CD4-positive, alpha-beta T cell (primary cell): ENCODE results near the gene OR6C70. TPM values are rescaled to one million over a fixed set of nuclear protein-coding genes. Genes with fewer than 3 reads are reported as not detected.
"Not testable (repeated sequence)": the region's sequence is repeated elsewhere in the genome, so short reads cannot be mapped to it uniquely, and the experiment has no call there.

Experiments
- ATAC-seq: fragments of 200-7000 bp; cut with Tn5 transposase; one replicate; pipeline ENCODE4 v1.10.0; 2022; ENCODE audit warnings: mild to moderate bottlenecking; ENCODE audit not compliant: poor library complexity
- CTCF ChIA-PET: fragments of 350-600 bp; sonication (Branson Sonifier 250); formaldehyde crosslinking; loops from one replicate; lab custom pipeline; 2021; ENCODE audit warnings: antibody characterized with exemption, inconsistent platforms; lab: Charles Lee
- POLR2A ChIA-PET: fragments of 350-600 bp; sonication (Branson Sonifier 250); formaldehyde crosslinking; loops from one replicate; lab custom pipeline; 2021; ENCODE audit warnings: antibody characterized with exemption, inconsistent platforms; lab: Charles Lee
- DNase-seq, 14 experiments: peaks; one replicate each; pipeline ENCODE4 v3.0.0-alpha.2; 2013 to 2020; ENCODE audit warnings: mixed read lengths in 2 of 14
- H3K27ac ChIP-seq, 2 donors: one replicate each; pipeline versions ENCODE4 v1.5.1 to v1.7.0; 2013; ENCODE audit warnings: low read length in 2 of 2, low read depth in 1 of 2, mild to moderate bottlenecking in 1 of 2
- H3K27me3 ChIP-seq, 2 experiments: 1 replicate in 1 of 2; 2 replicates in 1 of 2; pipeline versions ENCODE4 v1.6.1 to v1.7.0; 2013; ENCODE audit warnings: low read length in 2 of 2, control low read depth in 1 of 2, mild to moderate bottlenecking in 1 of 2, moderate library complexity in 1 of 2; ENCODE audit not compliant: insufficient read depth in 2 of 2, control insufficient read depth in 1 of 2
- H3K36me3 ChIP-seq: one replicate; pipeline ENCODE4 v1.6.1; 2013; ENCODE audit warnings: low read length, control low read depth; ENCODE audit not compliant: insufficient read depth
- H3K4me1 ChIP-seq: one replicate; pipeline ENCODE4 v1.6.1; 2013; ENCODE audit warnings: low read length, control low read depth; ENCODE audit not compliant: insufficient read depth
- H3K4me3 ChIP-seq: one replicate; pipeline ENCODE4 v1.5.1; 2013; ENCODE audit warnings: mild to moderate bottlenecking, low read length, moderate library complexity
- H3K9me3 ChIP-seq, 2 experiments: 1 replicate in 1 of 2; 2 replicates in 1 of 2; pipeline versions ENCODE4 v1.6.1 to v1.7.0; 2013; ENCODE audit warnings: low read length in 2 of 2, mild to moderate bottlenecking in 2 of 2, control low read depth in 1 of 2, moderate library complexity in 1 of 2; ENCODE audit not compliant: control insufficient read depth in 1 of 2, insufficient read depth in 1 of 2
- H3K27ac Mint-ChIP-seq: one replicate; pipeline ENCODE4 v1.8.0; 2020; ENCODE audit warnings: mixed read lengths
- H3K27me3 Mint-ChIP-seq: one replicate; pipeline ENCODE4 v1.8.0; 2021; ENCODE audit warnings: mixed read lengths
- H3K36me3 Mint-ChIP-seq: one replicate; pipeline ENCODE4 v1.8.0; 2021; ENCODE audit warnings: low read depth, mixed read lengths
- H3K4me1 Mint-ChIP-seq: one replicate; pipeline ENCODE4 v1.8.0; 2021; ENCODE audit warnings: low read depth, mixed read lengths
- H3K4me3 Mint-ChIP-seq: one replicate; pipeline ENCODE4 v1.8.0; 2020; ENCODE audit warnings: mild to moderate bottlenecking, mixed read lengths
- H3K9me3 Mint-ChIP-seq: one replicate; pipeline ENCODE4 v1.8.0; 2020; ENCODE audit warnings: mixed read lengths
- intact Hi-C, 2 experiments: fragments of 100-400 bp; cut with DNase I in 1 of 2; cut with micrococcal nuclease in 1 of 2; formaldehyde crosslinking; loops; one replicate each; pipeline versions ENCODE4 v1.15.1 to v1.9.0; 2023 to 2025; cut with DNase I, micrococcal nuclease
- total RNA-seq, 174 experiments: library from RNA in 2 of 174; stranded (reverse) in 2 of 174; gene quantifications; one replicate each; pipeline ENCODE4 v1.2.3 and lab custom pipeline; 2021 to 2026
- TF ChIP-seq, protein P1 (sequence below): fragments of 200-600 bp; IDR thresholded peaks from one replicate; pipeline ENCODE4 v1.8.0; 2022; ENCODE audit warnings: antibody characterized with exemption, mild to moderate bottlenecking

The OR6C70 gene
- total RNA-seq, 2 experiments from 2014 or later = not detected

GRCh38 chr12:55472264-55472663, 2.3 kb upstream of the OR6C70 start:
- no peak for ATAC-seq
- TF ChIP-seq, protein P1, sequence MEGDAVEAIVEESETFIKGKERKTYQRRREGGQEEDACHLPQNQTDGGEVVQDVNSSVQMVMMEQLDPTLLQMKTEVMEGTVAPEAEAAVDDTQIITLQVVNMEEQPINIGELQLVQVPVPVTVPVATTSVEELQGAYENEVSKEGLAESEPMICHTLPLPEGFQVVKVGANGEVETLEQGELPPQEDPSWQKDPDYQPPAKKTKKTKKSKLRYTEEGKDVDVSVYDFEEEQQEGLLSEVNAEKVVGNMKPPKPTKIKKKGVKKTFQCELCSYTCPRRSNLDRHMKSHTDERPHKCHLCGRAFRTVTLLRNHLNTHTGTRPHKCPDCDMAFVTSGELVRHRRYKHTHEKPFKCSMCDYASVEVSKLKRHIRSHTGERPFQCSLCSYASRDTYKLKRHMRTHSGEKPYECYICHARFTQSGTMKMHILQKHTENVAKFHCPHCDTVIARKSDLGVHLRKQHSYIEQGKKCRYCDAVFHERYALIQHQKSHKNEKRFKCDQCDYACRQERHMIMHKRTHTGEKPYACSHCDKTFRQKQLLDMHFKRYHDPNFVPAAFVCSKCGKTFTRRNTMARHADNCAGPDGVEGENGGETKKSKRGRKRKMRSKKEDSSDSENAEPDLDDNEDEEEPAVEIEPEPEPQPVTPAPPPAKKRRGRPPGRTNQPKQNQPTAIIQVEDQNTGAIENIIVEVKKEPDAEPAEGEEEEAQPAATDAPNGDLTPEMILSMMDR = no peak
- no peaks in the 10 kb centered on the region for H3K36me3 ChIP-seq
- intact Hi-C loops = no loop called here
- no peak for DNase-seq
- no peak overlapping the region for H3K27ac ChIP-seq
- CTCF ChIA-PET = no interaction called here
- H3K4me3 Mint-ChIP-seq = no peak overlapping the region
- H3K36me3 Mint-ChIP-seq = no peaks in the 10 kb centered on the region
- no peaks in the 10 kb centered on the region for H3K4me1 Mint-ChIP-seq
- no peak overlapping the region for H3K4me3 ChIP-seq
- no peaks in the 10 kb centered on the region for H3K9me3 ChIP-seq
- no peak overlapping the region for H3K27ac Mint-ChIP-seq
- H3K27me3 ChIP-seq = no peaks in the 10 kb centered on the region
- peaks cover 16% of the 10 kb centered on the region for H3K27me3 Mint-ChIP-seq
- H3K9me3 Mint-ChIP-seq = no peaks in the 10 kb centered on the region
- POLR2A ChIA-PET = interaction anchor here (0.7 kb wide), 1 partner anchor 116 kb away, joined by 3 read pairs; no protein-coding TSS in a partner anchor
- no peaks in the 10 kb centered on the region for H3K4me1 ChIP-seq

DNA sequence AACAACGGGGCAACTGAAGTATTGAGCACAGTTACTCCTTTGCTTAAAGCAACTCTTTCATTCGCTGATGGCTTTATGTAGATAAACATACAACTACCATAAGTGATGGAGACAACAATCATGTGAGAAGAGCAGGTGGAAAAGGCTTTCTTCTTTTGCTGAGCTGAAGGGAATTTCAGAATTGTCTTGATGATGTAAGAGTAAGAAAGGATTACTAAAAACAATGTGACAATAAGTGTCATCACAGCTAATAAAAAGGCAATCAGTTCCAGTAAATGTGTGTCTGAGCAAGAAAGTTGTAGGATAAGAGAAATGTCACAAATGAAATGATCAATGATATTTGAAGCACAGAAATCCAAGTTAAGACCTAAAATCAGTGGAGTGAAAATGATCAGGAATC, 647 bp downstream of the OR6C70 start:
- Mint-ChIP-seq H3K36me3 (no peaks in the 10 kb centered on the region), H3K27ac (no peak overlapping the region), H3K4me3 (no peak overlapping the region), H3K4me1 (no peaks in the 10 kb centered on the region), H3K27me3 (peaks cover 16% of the 10 kb centered on the region), H3K9me3 (no peaks in the 10 kb centered on the region)
- Histone ChIP-seq H3K27ac (no peak overlapping the region), H3K4me3 (no peak overlapping the region), H3K27me3 (no peaks in the 10 kb centered on the region), H3K4me1 (no peaks in the 10 kb centered on the region), H3K9me3 (no peaks in the 10 kb centered on the region), H3K36me3 (no peaks in the 10 kb centered on the region)
- ChIA-PET CTCF (no interaction called here), POLR2A (no interaction called here)
- ATAC-seq = no peak
- intact Hi-C loops = no loop called here
- TF ChIP-seq, protein P1 = no peak
- no peak for DNase-seq

GRCh38 chr12:55467836-55468235, 2.1 kb downstream of the OR6C70 start:
- Histone ChIP-seq H3K27me3 (no peaks in the 10 kb centered on the region), H3K27ac (no peak overlapping the region), H3K4me3 (no peak overlapping the region), H3K4me1 (no peaks in the 10 kb centered on the region), H3K9me3 (no peaks in the 10 kb centered on the region), H3K36me3 (no peaks in the 10 kb centered on the region)
- no peaks in the 10 kb centered on the region for H3K36me3 Mint-ChIP-seq
- DNase-seq (no peak), ATAC-seq (no peak)
- H3K27ac Mint-ChIP-seq = no peak overlapping the region
- POLR2A ChIA-PET = no interaction called here
- H3K9me3 Mint-ChIP-seq = no peaks in the 10 kb centered on the region
- H3K4me1 Mint-ChIP-seq = no peaks in the 10 kb centered on the region
- TF ChIP-seq, protein P1 = no peak
- intact Hi-C loops = no loop called here
- H3K4me3 Mint-ChIP-seq = no peak overlapping the region
- H3K27me3 Mint-ChIP-seq = peaks cover 19% of the 10 kb centered on the region
- CTCF ChIA-PET = no interaction called here

DNA sequence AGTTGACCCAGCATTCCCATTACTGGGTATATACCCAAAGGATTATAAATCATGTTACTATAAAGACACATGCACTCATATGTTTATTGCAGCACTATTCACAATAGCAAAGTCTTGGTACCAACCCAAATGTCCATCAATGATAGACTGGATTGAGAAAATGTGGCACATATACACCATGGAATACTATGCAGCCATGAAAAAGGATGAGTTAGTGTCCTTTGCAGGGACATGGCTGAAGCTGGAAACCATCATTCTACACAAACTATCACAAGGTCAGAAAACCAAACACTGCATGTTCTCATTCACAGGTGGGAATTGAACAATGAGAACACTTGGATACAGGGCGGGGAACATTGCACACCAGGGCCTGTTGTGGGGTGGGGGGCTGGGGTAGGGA, 5.0 kb downstream of the OR6C70 start:
- ATAC-seq, intact Hi-C loops: not testable (repeated sequence)

More for the DNA sequence above, 5.0 kb downstream of the OR6C70 start:
- H3K4me1 Mint-ChIP-seq, H3K36me3 ChIP-seq, H3K4me1 ChIP-seq, H3K9me3 ChIP-seq, POLR2A ChIA-PET, DNase-seq, H3K36me3 Mint-ChIP-seq, H3K4me3 ChIP-seq, H3K4me3 Mint-ChIP-seq, CTCF ChIA-PET, H3K9me3 Mint-ChIP-seq, H3K27me3 ChIP-seq, H3K27ac ChIP-seq, H3K27ac Mint-ChIP-seq: not testable (repeated sequence)
- H3K27me3 Mint-ChIP-seq = peaks cover 29% of the 10 kb centered on the region
